NCI-H446 (cell line): ENCODE data around the gene ZNF618.

ENCODE experiments used
- DNase-seq, 2 experiments: peaks; one replicate each; lab custom pipeline; 2025; lab: John Stamatoyannopoulos, UW

Gene ZNF618

DNA sequence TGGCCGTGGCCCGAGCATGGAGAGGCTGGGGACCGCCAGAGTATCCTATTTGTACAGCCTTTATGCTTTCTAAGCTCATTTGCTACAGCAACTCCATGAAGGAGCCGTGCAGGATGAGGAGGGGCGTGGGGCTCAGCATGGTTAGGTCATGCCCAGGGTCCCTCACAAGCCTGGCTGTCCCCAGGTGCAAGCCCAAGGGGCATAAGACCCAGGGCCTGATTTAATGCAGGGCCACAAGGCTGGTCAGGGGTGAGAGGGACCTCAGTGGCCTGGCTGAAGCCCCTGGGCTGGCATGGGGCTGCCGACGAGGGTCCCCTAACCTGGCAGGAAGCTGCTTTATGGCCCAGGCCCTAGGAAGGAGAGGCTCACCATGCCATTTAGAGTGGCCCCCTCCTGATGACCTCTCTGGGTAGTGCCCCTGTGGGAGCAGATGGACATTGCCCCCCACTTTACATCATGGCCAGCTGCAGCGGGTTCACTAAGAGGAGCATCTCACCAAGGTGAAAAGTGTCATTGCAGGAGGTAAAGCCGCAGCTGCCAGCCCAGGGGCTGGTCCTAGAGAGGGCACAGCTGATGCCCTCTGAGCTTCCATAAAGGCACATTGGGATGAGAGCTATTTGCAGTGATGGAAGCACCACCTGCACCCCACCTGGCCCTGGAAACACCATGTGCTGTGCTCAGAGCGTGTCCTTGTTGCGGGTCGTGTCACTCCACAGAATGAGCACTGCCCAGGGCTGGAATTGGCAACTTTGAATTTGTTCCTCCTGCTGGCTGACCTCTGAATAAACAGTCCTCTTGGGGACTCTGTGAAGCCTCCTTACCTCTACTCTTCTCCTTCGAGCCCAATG, 58.9 kb downstream of the ZNF618 start:
- no peak for DNase-seq

DNA sequence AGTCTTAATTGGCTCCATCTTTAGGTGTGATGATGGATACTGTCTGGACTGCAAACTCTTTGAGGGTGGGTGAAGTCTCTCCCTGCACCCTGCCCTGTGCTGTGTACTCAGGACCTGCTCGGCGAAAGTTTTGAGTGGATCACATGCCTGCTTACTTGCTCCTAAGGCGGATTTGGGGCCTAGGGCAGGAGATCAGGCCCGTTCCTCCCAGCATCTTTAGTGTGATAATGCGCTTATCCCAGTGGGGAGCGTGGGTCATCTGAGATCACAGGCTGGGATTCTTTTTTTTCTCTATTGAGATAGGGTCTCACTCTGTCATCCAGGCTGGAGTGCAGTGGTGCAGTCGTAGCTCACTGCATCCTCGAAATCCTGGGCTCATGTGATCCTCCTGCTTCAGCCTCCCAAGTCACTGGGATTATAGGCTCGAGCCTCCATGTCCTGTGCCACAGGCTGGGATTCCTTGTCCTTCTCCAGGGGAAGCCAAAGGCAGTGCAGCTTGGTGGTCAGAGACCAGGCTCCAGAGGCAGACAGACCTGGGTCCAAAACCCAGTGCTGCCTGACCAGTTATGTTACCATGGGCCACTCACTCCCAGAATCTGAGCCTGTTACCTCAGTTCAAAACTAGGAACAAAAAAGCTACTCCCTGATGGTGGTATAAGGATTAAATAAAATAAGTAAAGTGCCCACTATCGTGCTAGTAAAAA, 59.7 kb downstream of the ZNF618 start:
- DNase-seq, result no peak

DNA sequence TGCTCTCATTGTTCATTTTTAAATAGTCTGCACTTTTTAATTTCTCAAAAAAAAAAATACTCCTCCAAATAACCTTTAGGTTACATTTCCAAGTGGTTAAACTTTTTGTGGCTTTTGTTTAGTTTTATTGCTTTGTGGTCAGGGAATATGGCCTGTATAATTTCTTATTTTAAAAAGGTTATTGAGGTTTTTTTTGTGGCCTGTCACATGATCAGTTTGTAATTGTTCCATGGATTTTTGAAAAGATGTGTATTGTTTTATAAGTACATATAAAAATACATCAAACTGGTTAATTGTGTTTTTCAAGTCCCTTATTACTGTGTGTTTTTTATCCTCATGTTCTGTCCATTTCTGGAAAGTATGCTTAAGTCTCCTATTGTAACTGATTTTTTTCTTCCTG, 64.0 kb downstream of the ZNF618 start:
- no peak for DNase-seq

DNA sequence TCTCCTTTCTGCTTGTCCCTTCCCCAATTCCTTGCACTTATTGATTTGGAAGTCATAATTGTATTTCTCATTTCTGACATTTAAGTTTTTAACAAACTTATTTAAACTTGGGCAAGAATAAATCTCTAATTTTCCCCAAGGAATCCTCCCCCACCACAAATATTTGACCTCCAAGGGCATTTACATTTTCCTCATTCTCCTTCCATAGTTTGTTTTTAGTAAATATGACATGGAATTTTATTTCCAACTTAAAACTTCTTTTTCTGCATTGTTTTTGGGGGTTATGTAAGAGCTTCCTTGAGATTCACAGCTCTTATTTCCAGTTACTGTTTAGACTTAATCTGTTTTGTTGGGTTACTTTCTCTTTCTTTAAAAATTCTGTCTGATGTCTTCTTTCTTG, 64.9 kb downstream of the ZNF618 start:
- DNase-seq, result no peak

DNA sequence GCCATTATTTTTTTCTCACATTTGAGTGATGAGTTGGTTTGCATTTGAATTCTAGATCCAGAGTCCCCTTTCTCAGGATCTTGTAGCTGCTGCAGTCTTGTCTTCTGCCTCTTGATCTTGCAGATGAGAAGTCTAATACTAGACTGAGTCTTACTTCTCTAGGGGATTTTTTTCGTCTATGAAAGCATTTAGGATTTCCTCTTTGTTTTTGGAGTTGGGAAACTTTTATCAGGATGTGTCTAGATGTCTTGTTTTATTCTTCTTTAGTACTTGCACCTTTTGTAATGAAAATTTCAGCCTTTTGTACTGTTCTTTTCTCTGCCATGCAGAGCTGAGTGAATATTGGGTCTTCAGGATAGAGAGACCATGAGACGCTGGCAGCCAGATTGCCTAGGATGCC, 65.4 kb downstream of the ZNF618 start:
- DNase-seq, result no peak

DNA sequence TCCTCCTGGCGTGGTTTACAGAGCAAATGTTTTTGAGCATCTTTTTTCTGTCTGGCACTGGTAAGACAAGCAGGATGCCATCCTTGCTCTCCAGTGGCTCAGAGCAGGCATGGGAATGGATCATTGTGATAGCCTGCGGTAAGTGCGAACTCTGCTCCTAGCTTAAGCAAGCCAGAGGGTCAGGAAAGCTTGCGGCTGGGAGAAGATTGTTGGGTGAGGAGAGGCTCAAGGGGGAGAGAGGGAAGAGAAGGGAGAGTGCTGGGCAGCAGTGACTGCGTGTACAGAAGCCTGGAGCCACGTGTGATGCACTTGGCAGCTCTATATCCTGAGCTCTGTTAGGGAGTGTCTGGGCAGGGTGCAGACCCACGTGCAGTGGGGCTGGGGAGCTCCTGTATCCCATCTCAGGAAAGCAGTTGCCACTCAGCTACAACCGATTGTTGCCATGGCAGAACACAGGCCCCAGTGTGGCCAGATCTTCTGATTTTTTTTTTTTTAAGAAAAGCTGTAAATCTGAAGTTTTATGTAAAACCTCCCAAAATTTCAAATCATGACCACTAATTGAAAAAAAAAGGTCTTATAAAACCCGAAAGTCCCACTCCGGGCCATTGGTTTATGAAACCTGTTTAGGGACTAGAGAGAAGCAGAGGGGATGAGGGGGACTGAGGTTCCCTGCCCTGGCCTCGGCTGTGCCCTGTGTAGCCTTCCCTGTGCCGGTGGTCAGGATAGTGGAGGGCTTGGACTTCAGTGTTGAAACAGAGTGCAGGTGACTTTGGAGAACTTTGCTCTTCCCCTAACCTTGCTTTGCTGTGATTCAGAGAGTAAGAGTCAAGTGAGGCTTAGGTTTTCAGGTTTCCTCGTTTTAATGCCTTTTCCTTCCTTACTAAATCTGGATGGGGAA, 67.3 kb downstream of the ZNF618 start:
- DNase-seq, result no peak

DNA sequence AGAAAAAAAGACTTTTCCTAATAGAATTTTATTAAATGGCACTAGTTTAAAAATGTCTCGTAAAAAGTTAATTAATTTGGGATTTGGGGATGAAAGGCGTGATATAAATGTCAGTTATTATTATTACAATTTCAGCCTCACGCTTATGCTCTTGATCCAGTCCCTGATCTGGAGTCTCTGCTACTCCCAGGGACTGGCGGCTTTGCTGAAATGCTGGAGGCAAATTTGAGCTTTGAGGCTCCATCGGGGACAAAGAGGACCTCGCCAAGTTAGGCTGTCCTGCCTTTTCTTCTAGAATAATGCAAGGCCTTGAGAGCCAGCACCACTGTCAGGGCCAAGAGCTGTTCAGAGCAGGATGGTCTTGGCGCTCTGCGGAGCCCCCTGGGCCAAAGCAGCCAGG, 69.7 kb downstream of the ZNF618 start:
- DNase-seq, result no peak

DNA sequence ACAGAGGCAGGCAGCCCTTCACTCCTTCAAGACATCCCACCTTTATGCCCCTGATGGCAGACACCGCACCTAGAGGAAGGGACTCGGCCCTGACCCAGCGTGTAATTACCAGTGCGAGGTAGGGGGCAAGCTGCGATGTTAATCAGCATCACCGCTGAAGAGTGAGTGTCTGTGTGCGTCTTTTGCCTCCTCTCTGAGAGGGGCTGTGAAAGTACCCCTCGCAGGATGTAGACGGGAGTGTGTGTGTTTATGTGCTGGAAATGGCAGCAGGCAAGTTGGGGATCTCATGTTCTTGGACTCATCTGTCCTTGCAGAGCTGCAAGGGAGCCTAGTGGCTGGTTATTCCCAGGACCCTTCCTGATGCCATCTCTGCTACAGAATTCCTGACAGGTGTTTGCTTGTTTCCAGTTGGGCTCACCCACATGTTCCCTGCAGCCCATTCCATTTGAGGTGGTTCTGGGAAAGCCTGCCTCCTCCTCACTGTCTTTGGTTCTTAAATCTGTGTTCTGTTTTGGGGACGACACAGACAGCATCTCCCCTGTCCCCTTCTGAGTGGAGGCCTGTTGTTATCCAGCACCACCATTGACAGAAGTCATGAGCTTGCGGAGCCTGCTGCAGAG, 70.5 kb downstream of the ZNF618 start:
- DNase-seq, result no peak

DNA sequence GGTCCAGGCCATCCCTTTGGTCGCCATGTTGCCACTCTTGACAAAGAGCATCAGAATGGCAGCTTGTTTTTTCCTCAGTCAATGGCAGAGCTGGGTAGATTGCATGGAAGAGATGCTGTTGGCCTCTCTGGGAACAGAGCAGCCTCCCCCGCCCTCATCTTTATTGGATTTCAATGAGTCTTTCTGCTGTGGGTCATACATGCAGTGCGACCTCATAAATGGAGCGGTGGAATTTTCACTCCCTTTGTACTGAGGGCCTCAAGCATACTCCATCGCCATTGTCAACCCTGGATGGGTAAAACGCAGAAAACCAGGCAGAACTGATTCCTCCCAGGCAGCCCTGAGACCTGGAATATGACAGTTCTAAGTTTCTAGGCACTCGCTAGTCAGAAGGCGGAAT, 71.8 kb downstream of the ZNF618 start:
- DNase-seq, result no peak

DNA sequence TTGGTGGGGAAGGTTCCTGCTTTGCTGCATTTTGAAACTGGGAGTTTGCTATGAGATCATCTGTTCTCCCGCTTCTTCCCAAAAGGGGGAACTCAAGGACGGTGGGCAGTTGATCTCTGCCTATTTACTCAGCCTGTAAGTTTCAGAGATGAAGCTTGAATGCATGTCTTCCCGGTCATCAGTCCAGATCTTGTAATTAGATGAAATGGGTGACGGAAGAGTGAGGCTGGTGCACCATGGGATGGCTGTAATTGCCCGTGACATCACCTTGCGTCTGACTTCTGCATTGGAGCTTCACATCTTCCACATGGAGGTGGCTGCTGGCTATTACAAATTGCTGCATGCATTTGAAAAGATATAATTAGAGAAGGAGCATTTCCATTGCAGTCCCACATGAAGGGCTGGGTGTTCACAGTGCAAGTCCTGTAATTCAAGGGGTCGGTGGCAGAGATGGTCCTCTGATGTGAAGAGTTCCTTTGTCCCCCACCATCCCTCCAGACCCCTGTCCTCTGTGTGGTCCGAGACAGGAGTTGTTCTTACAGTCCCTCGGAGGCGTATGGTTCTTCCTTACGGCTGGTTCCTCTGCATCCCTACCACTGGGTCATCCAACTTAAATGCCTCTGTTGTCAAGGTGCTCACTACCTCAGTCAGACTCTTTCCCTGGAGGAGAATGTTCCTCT, 72.9 kb downstream of the ZNF618 start:
- no peak for DNase-seq

DNA sequence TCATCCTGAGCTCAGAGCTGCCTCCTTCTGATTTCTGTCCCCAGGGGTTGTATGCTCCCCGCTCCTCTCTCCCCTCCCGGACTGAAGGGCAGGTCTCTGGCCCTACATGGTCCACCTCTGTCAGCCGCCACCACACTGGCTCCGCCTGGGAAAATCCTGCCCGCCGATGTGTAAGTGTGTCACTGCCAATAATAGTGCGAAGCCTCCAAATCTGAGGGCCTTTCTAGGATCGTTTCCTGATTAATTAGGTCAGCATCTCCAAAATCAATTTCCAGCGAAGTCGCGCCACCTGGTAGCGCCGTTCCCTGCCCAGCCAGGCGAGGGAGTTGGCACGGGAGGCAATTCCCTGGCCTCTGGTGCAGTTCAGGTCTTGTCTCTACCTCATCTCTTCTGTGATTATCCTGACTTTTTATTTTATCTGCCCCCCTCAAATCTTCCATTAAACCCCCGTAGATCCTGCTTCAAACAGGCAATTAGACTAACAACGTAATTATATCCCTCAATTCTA, 73.5 kb downstream of the ZNF618 start:
- DNase-seq, result no peak

DNA sequence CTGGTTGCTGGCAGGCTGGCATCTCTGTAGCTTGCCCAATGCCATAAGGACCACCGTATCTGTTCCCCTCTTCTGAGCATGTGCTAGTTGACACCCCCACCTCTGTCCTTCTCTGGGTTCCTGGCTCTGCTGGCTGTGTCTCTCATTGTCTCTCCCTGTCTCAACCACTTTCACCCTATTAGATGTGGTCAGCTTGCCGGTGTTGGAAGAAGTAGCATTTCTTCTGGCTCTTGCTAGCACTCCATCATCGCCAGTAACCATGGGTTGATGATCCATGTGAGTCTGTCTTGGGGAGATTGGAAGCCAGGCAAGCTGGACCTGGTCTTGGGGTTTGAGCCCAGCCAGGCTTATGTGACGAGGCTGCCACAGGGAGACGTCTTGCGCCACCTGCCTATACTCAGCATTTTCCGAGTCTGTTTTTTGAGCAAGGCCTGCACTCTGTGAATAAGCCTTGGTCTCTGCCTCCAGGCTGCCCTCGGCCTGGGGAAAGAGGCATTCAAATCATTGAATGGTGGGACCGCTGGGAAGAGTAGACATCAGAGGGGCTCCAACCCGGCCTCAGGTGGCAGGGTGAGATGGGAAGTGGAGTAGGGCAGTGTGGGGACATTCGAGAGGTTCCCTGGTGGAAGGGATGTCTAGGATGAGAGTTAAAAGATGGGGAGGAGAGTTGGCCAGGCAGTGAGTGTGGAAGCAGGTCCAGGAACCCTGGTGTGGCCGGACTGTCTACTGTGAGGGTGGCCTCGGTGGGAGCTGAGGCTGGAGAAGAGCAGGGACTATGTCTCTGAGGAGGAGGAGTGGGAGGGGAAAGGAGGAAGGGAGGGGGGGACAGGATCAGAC, 74.3 kb downstream of the ZNF618 start:
- DNase-seq, result no peak

DNA sequence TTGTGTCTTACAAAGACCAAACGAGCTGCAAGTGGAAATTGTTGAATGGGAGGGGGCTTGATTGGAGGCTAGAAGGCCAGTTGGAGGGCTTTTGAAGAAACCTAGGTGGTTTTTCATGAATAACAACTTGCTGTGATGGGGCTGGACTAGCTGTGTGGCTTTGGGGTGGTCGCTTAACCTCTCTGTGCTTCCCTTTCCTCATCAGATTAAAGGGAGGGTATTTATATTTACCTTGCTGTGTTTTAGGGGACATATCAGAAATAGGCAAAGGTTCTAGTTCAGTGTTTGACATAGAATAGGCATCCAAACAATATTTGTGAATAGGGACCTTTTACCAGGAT, 74.9 kb downstream of the ZNF618 start:
- no peak for DNase-seq

DNA sequence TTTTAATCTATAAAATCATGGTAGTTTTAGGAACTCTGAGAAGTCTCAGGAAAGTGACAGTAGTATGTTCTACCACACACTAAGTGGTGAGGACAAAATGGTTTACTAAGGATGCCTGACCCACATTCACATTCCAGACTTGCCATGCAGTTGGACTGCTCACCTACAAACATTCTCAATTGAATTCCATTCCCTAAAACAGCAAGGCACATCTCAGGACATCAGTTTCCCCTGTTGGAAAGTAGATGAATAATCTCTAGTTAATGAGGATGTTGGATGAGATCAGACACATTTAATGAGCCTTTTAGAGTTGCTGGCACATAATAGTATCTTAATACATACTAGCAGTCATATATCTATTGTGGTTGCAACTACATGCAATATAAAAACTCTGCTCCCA, 76.6 kb downstream of the ZNF618 start:
- no peak for DNase-seq

DNA sequence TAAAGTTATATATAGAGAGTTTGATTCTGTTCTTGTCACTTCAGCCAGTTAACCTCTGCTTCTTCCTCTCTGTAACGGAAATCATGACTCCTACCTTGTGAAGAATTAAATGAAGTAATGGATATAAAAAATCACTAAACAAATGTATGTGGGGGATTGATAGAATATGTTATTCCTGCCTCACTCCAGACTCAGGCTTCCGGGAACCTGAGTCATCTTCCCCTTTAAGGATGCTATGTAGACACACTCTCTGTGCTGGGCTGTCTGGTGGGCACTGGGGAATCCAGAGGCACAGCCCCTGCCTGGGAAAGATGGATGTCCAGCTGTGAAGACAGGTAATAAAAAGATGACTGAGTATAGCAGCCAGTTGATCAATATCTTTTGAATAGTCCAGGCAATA, 77.4 kb downstream of the ZNF618 start:
- no peak for DNase-seq

DNA sequence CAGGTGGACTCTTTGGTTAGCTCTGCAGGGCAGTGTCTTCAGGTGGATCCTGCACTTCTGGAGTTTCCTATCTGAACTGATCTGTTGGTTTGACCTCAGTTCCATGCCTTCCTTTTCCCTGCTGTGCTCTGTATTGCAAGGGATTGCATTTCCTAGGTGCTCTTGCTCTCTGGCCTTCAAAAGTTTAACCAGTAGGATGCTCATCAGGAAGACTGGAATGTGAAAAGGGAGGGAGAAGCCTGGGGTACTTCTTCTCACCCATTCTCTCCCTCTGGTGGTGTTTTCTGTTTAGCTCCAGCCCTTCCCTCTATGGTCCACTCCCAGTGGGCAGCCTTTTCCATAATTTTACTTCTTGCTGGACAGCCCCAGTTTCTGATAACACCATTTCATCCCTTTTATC, 78.5 kb downstream of the ZNF618 start:
- DNase-seq, result no peak

DNA sequence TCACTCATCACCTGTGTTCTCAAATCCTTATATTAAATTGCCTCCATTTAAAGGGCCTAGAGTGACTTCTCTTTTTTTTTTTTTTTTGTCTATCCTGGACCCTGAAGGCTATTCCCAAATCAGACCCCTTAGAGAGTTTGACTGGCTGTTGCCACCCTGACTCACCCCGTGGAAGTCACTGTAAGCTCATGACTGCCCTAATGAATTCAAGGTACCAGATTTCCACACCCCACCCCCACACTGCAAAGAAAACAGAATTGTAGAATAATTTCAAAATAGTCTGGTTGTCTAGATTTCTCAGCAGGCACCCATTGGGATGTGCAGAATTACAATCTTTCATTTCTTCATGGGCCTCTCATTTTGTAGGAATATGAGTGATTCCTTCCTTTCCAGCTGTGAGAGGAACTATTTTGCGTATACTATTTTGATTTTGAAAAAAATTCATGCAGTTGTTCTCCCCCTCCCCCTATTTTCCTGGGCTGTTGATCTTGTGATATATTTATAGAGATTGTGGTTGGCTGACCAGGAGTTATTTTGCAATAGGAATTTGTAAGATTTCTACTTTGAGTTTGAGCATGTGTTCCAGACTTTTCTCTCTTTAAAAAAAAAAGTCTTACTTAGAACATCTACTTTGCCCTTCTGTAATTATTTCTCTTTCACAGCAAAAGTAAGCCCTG, 79.1 kb downstream of the ZNF618 start:
- no peak for DNase-seq

DNA sequence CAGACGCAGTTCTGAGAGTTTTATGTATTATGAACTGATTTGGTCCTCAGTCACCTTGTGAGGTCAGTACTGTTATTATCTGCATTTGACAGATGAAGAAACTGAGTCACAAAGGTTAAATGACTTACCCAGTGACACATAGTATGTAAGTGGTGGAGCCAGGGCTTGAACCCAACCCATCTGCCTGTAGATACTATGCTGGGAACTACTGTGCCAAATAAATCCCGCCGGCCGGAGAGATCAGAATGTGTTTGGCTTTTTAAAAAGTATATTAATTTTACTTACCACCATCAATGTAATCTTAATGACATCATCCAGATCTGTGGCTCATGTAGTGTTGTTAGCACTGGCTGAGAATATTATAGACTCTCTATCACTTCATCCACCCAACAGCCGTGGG, 80.8 kb downstream of the ZNF618 start:
- no peak for DNase-seq

DNA sequence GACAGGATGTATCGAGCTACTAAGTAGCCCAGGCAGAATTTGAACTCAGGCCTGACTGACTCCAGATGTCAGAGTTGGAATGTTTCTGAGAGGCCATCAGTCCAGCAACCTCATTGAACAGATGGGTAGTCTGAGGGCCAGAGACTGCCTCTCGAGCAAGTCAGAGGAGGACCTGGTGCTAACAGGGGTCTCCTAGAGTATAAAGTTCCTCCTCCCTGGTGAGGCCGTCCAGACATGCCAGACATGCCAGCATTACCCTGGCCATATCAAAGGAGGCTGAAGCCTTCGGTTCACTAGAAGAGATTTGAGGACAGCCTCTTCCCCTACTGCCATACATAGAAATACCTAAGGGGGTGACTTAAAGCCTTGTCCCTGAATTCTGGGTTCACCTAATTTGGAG, 81.2 kb downstream of the ZNF618 start:
- DNase-seq, result no peak

DNA sequence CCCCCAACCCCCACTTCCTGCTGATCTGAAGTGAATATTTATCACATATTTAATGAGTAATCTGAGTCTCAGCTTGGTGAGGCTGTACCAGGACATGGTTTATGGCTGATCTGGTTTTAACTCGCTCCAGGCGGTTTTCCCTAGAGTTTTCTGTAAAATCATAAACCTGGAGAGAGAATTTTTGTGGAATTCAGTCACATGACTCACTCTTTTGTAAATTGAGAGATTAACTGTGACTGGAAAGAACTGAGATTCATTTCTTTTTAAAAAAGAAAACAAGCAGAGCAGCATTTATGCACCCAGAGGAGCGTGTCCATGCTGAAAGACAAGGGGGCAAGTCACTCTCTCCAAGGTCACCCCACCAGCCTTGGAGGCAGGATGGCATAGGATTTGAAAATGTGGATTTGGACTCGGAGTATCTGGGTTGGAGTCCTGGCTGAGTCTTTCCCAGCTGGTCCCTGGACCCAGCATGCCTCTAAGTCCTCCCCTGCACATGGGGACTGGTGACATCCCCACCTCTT, 81.8 kb downstream of the ZNF618 start:
- DNase-seq, result no peak
